ENCODE data around the gene LPIN3.

- TF ChIP-seq CTCF (IDR thresholded peaks at IDR 0.05) (no peak), RFX5 (IDR thresholded peaks at IDR 0.05; ENCODE audit: low read length) (no peak), REST (IDR thresholded peaks at IDR 0.05; ENCODE audit: low read depth, low read length) (no peak), EP300 (IDR thresholded peaks at IDR 0.05; ENCODE audit: borderline replicate concordance in 1 of 2, low read depth in 1 of 2, low read length in 1 of 2) (no peak), USF2 (IDR thresholded peaks at IDR 0.05; ENCODE audit: borderline replicate concordance, low read depth, low read length) (no peak), TAF1 (IDR thresholded peaks at IDR 0.05; ENCODE audit: borderline replicate concordance, low read depth, low read length) (no peak)
Measured at GRCh38 chr20:41320441-41320840, 20.2 kb upstream of the LPIN3 start.
